Endodermal cell (in vitro differentiated cells): ENCODE results near the gene CACNG6. TPM values are rescaled to one million over a fixed set of nuclear protein-coding genes. Genes with fewer than 3 reads are reported as not detected.
A peak's percentile ranks its signal among the peaks of the same experiment; 100 is the strongest.

ENCODE experiments used
- DNase-seq: peaks from one replicate; pipeline ENCODE4 v3.0.0-alpha.2; 2017
- H3K27ac ChIP-seq: 2 replicates; pipeline ENCODE4 v1.5.1; 2013; ENCODE audit warnings: mild to moderate bottlenecking, low read depth, low read length, moderate library complexity
- H3K27me3 ChIP-seq: 2 replicates; pipeline ENCODE4 v1.6.1; 2013; ENCODE audit warnings: mild to moderate bottlenecking, low read length, moderate library complexity; ENCODE audit not compliant: insufficient read depth, control insufficient read depth, poor library complexity, severe bottlenecking
- H3K36me3 ChIP-seq: 2 replicates; pipeline ENCODE4 v1.7.0; 2013; ENCODE audit warnings: mild to moderate bottlenecking, low read length, moderate library complexity; ENCODE audit not compliant: control insufficient read depth, insufficient read depth
- H3K4me1 ChIP-seq: one replicate; pipeline ENCODE4 v1.7.0; 2013; ENCODE audit warnings: low read length; ENCODE audit not compliant: control insufficient read depth, insufficient read depth
- H3K4me3 ChIP-seq: 2 replicates; pipeline ENCODE4 v1.5.1; 2013; ENCODE audit warnings: mild to moderate bottlenecking, low read length, moderate library complexity
- H3K9ac ChIP-seq: 2 replicates; pipeline ENCODE4 v1.6.1; 2013; ENCODE audit warnings: mild to moderate bottlenecking, low read length, moderate library complexity; ENCODE audit not compliant: poor library complexity, severe bottlenecking; ENCODE audit errors: extremely low read depth
- H3K9me3 ChIP-seq: 2 replicates; pipeline ENCODE4 v1.6.1; 2013; ENCODE audit warnings: mild to moderate bottlenecking, low read length, moderate library complexity; ENCODE audit not compliant: control insufficient read depth
- H3K27ac Mint-ChIP-seq: 2 replicates; pipeline ENCODE4 v1.8.0; 2020; ENCODE audit warnings: mixed read lengths
- H3K27me3 Mint-ChIP-seq: 2 replicates; pipeline ENCODE4 v1.8.0; 2021; ENCODE audit warnings: mild to moderate bottlenecking, mixed read lengths; ENCODE audit not compliant: insufficient read depth
- H3K36me3 Mint-ChIP-seq: 2 replicates; pipeline ENCODE4 v1.8.0; 2020; ENCODE audit warnings: low read depth, mixed read lengths
- H3K4me1 Mint-ChIP-seq: 2 replicates; pipeline ENCODE4 v1.8.0; 2020; ENCODE audit warnings: mixed read lengths
- H3K4me3 Mint-ChIP-seq: 2 replicates; pipeline ENCODE4 v1.8.0; 2020; ENCODE audit warnings: mild to moderate bottlenecking, moderate library complexity, mixed read lengths
- H3K9me3 Mint-ChIP-seq: 2 replicates; pipeline ENCODE4 v1.8.0; 2020; ENCODE audit warnings: mild to moderate bottlenecking, mixed read lengths
- WGBS, 2 experiments: methylation state at CpG; one replicate each; pipeline versions ENCODE4 v1.1.5 to v1.1.7; 2013; ENCODE audit warnings: missing lambda C conversion rate in 2 of 2, mixed read lengths in 1 of 2; ENCODE audit not compliant: insufficient coverage in 1 of 2, insufficient read length in 1 of 2; 5-methylcytosine and 5-hydroxymethylcytosine counted together
- total RNA-seq, 2 donors: library from RNA; stranded (reverse); fragmentation: NEBNext Ultra II Directional in 1 of 2; extraction: Animal tissue kit (Norgen Biotek cat#: 25700) in 1 of 2; gene quantifications; 2 replicates in 1 of 2; 3 replicates in 1 of 2; pipeline ENCODE4 v1.2.1, GENCODE V29; 2021
- TF ChIP-seq, protein P1 (sequence below): fragments of 200-600 bp; sonication (generic); conservative IDR thresholded peaks from 2 replicates; pipeline ENCODE4 v1.5.0; 2021; ENCODE audit warnings: antibody characterized with exemption, mild to moderate bottlenecking

The CACNG6 gene
- total RNA-seq, 2 donors from 2014 or later = 0.92 to 1.8 TPM

DNA sequence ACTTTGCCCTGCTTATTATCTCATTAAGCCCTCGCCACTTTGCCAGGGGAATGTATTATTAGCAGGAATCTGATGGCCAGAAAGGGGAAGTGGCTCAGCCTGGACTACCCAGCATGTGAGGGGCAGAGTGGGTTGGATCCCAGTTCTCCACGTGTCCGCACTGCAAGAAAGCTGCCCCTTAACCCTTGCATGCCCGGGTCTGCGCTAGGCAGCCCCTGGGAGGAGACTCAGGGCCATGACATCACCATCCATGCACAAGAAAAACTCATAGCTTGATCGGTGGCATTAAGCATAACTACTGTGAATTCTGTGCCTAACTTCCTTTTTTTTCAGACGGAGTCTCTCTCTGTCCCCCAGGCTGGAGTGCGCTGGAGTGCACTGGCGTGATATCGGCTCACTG is 19.8 kb upstream of the CACNG6 start:
- TF ChIP-seq, protein P1, sequence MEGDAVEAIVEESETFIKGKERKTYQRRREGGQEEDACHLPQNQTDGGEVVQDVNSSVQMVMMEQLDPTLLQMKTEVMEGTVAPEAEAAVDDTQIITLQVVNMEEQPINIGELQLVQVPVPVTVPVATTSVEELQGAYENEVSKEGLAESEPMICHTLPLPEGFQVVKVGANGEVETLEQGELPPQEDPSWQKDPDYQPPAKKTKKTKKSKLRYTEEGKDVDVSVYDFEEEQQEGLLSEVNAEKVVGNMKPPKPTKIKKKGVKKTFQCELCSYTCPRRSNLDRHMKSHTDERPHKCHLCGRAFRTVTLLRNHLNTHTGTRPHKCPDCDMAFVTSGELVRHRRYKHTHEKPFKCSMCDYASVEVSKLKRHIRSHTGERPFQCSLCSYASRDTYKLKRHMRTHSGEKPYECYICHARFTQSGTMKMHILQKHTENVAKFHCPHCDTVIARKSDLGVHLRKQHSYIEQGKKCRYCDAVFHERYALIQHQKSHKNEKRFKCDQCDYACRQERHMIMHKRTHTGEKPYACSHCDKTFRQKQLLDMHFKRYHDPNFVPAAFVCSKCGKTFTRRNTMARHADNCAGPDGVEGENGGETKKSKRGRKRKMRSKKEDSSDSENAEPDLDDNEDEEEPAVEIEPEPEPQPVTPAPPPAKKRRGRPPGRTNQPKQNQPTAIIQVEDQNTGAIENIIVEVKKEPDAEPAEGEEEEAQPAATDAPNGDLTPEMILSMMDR = no peak
- Histone ChIP-seq H3K27ac (no peak overlapping the region), H3K4me1 (no peaks in the 10 kb centered on the region), H3K9me3 (no peaks in the 10 kb centered on the region), H3K36me3 (no peaks in the 10 kb centered on the region), H3K9ac (no peak overlapping the region), H3K27me3 (no peaks in the 10 kb centered on the region), H3K4me3 (no peak overlapping the region)
- 82 to 85% methylated on average over 9 to 10 of the region's 10 CpGs for WGBS, 2 experiments
- H3K36me3 Mint-ChIP-seq = no peaks in the 10 kb centered on the region
- no peaks in the 10 kb centered on the region for H3K9me3 Mint-ChIP-seq
- no peak overlapping the region for H3K27ac Mint-ChIP-seq
- H3K4me3 Mint-ChIP-seq = no peak overlapping the region
- DNase-seq = peak; percentile 64
- H3K4me1 Mint-ChIP-seq = no peaks in the 10 kb centered on the region
- peaks cover 46% of the 10 kb centered on the region for H3K27me3 Mint-ChIP-seq

DNA sequence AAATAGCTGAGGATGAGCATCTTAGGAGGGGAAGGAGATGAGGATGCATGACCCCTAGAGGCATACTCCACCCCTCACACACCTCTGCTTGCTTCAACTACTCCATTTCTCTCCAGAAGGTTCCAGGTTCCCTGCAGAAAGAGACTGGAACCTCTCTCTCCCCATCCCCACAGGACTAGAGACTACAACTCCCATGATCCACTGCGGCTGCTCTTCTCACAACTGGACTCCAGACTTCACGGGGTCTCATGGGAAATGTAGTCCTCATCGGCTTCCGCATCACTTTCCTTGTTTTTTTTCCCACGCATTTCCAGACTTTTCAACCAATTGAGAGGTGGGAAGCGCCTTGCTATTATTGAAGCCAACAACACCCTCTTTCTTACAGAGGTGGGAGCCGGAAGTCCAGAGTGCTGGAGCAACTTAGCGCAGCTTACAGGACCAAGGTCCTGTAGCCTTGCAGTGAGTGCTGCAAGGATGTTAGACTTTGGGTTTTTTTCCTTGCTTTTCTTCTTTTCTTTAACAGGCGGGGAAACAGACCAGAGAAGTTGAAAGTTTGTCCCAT is 13.9 kb upstream of the CACNG6 start:
- 3 to 5% methylated on average over 6 to 9 of the region's 9 CpGs for WGBS, 2 experiments
- Histone ChIP-seq H3K27me3 (peaks cover 12% of the 10 kb centered on the region), H3K4me3 (peak overlapping the region; percentile 87), H3K9ac (no peak overlapping the region), H3K9me3 (no peaks in the 10 kb centered on the region), H3K4me1 (no peaks in the 10 kb centered on the region), H3K36me3 (no peaks in the 10 kb centered on the region), H3K27ac (no peak overlapping the region)
- TF ChIP-seq, protein P1 = no peak
- Mint-ChIP-seq H3K36me3 (no peaks in the 10 kb centered on the region), H3K27me3 (peaks cover 76% of the 10 kb centered on the region), H3K4me1 (peaks cover 8% of the 10 kb centered on the region), H3K9me3 (peaks cover 24% of the 10 kb centered on the region), H3K4me3 (peak overlapping the region; percentile 54), H3K27ac (no peak overlapping the region)
- peak; percentile 93 for DNase-seq

DNA sequence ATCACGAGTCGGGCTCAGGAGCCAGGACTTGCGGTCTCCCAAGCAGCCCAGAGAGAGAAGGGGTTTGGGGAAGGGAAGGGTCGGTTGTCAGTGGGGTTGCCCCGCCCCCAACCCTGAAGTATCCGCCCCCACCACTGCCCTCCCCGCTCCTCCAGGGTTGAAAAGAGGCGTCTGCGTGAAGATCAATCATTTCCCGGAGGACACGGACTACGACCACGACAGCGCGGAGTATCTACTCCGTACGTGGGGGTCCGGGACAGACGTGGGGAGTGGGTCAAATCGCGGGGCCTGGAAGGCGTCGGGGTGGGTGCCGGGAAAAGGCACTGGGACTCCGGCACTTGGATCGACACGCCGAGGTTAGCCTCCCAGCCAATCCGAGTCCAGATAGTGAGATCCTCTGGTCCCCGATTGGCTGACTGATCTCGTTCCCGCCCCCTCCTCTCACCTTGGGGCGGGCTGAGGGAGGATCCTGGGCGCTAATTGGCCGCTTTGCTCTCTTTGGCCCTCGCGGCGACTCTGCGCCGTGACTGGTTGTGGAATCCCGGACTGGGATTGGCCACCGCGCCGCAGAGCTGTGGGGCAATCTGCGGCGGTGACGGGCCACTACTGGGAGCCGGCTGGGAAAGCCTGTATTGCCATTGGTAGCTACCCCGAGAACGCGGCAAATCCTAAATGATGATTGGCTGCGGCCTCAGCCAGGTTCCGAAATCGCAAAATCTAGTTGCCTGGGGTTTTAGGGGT is 13.3 kb upstream of the CACNG6 start:
- peak; percentile 98 for DNase-seq
- Histone ChIP-seq H3K27me3 (peaks cover 12% of the 10 kb centered on the region), H3K27ac (no peak overlapping the region), H3K36me3 (no peaks in the 10 kb centered on the region), H3K9ac (no peak overlapping the region), H3K4me3 (peak overlapping the region; percentile 87), H3K9me3 (no peaks in the 10 kb centered on the region), H3K4me1 (no peaks in the 10 kb centered on the region)
- Mint-ChIP-seq H3K4me3 (peak overlapping the region; percentile 54), H3K27ac (no peak overlapping the region), H3K4me1 (peaks cover 8% of the 10 kb centered on the region), H3K27me3 (peaks cover 70% of the 10 kb centered on the region), H3K9me3 (peaks cover 24% of the 10 kb centered on the region), H3K36me3 (no peaks in the 10 kb centered on the region)
- TF ChIP-seq, protein P1 = no peak
- 2% methylated on average over 33 to 53 of the region's 54 CpGs for WGBS, 2 experiments
